ENCODE data around the gene C2orf66.
A peak's percentile ranks its signal among the peaks of the same experiment; 100 is the strongest.

C2orf66 gene

GRCh38 chr2:196827356-196827755, 18.2 kb upstream of the C2orf66 start:
- ATAC-seq (ENCODE audit: insufficient read depth, low read depth) (0 out of 3 replicates have a peak, but pooled peaks have one; percentile 44), DNase-seq (no peak)
- H3K9ac ChIP-seq (ENCODE audit: low read depth, low read length) = no peak overlapping the region
- no peaks in the 10 kb centered on the region for H3K4me1 ChIP-seq (ENCODE audit: insufficient read depth, low read length)
- no peak overlapping the region for H2AFZ ChIP-seq (ENCODE audit: low read depth, low read length)
- H3K4me3 ChIP-seq (ENCODE audit: low read depth in 1 of 2, low read length in 2 of 2) = no peak overlapping the region
- H3K36me3 ChIP-seq (ENCODE audit: insufficient read depth, low read length) = no peaks in the 10 kb centered on the region
- H3K27ac ChIP-seq (ENCODE audit: low read length) = no peak overlapping the region
- H3K27me3 ChIP-seq (ENCODE audit: insufficient read depth, low read length, poor library complexity) = no peaks in the 10 kb centered on the region
- no peak overlapping the region for H3K4me2 ChIP-seq (ENCODE audit: insufficient read depth, low read length)
- no peaks in the 10 kb centered on the region for H4K20me1 ChIP-seq (ENCODE audit: insufficient read depth, low read length)
- no peak for TF ChIP-seq CTCF (IDR thresholded peaks at IDR 0.05; ENCODE audit: borderline replicate concordance, extremely low read depth, low read length, poor library complexity, severe bottlenecking)
- TF ChIP-seq EZH2 (IDR thresholded peaks at IDR 0.05; ENCODE audit: borderline replicate concordance, low read depth, low read length, severe bottlenecking) = no peak
- H3K9me3 ChIP-seq (ENCODE audit: insufficient read depth, low read length, severe bottlenecking) = no peaks in the 10 kb centered on the region
- no peaks in the 10 kb centered on the region for H3K79me2 ChIP-seq (ENCODE audit: insufficient read depth, low read length)

GRCh38 chr2:196823750-196824522, 14.8 kb upstream of the C2orf66 start:
- DNase-seq = no peak

GRCh38 chr2:196821195-196821594, 12.0 kb upstream of the C2orf66 start:
- Histone ChIP-seq H3K27ac (ENCODE audit: low read length) (no peak overlapping the region), H3K9me3 (ENCODE audit: insufficient read depth, low read length, severe bottlenecking) (peaks cover 12% of the 10 kb centered on the region), H3K4me3 (ENCODE audit: low read depth in 1 of 2, low read length in 2 of 2) (no peak overlapping the region), H3K79me2 (ENCODE audit: insufficient read depth, low read length) (no peaks in the 10 kb centered on the region), H3K27me3 (ENCODE audit: insufficient read depth, low read length, poor library complexity) (no peaks in the 10 kb centered on the region), H4K20me1 (ENCODE audit: insufficient read depth, low read length) (no peaks in the 10 kb centered on the region), H3K4me1 (ENCODE audit: insufficient read depth, low read length) (no peaks in the 10 kb centered on the region), H3K9ac (ENCODE audit: low read depth, low read length) (no peak overlapping the region), H3K4me2 (ENCODE audit: insufficient read depth, low read length) (no peak overlapping the region), H3K36me3 (ENCODE audit: insufficient read depth, low read length) (no peaks in the 10 kb centered on the region), H2AFZ (ENCODE audit: low read depth, low read length) (no peak overlapping the region)
- ATAC-seq (ENCODE audit: insufficient read depth, low read depth) (no peak), DNase-seq (no peak)
- TF ChIP-seq CTCF (IDR thresholded peaks at IDR 0.05; ENCODE audit: borderline replicate concordance, extremely low read depth, low read length, poor library complexity, severe bottlenecking) = no peak
- TF ChIP-seq EZH2 (IDR thresholded peaks at IDR 0.05; ENCODE audit: borderline replicate concordance, low read depth, low read length, severe bottlenecking) = no peak

More at GRCh38 chr2:196823750-196824522, 14.8 kb upstream of the C2orf66 start:
- Histone ChIP-seq H3K4me3 (ENCODE audit: low read depth in 1 of 2, low read length in 2 of 2) (no peak overlapping the region), H3K4me1 (ENCODE audit: insufficient read depth, low read length) (no peaks in the 10 kb centered on the region), H2AFZ (ENCODE audit: low read depth, low read length) (no peak overlapping the region), H3K27me3 (ENCODE audit: insufficient read depth, low read length, poor library complexity) (no peaks in the 10 kb centered on the region), H4K20me1 (ENCODE audit: insufficient read depth, low read length) (no peaks in the 10 kb centered on the region), H3K36me3 (ENCODE audit: insufficient read depth, low read length) (no peaks in the 10 kb centered on the region), H3K4me2 (ENCODE audit: insufficient read depth, low read length) (no peak overlapping the region), H3K9ac (ENCODE audit: low read depth, low read length) (no peak overlapping the region), H3K79me2 (ENCODE audit: insufficient read depth, low read length) (no peaks in the 10 kb centered on the region), H3K27ac (ENCODE audit: low read length) (no peak overlapping the region), H3K9me3 (ENCODE audit: insufficient read depth, low read length, severe bottlenecking) (no peaks in the 10 kb centered on the region)
- ATAC-seq (ENCODE audit: insufficient read depth, low read depth) = no peak
- TF ChIP-seq CTCF (IDR thresholded peaks at IDR 0.05; ENCODE audit: borderline replicate concordance, extremely low read depth, low read length, poor library complexity, severe bottlenecking) = no peak
- TF ChIP-seq EZH2 (IDR thresholded peaks at IDR 0.05; ENCODE audit: borderline replicate concordance, low read depth, low read length, severe bottlenecking) = no peak

Measured in DND-41 (cell line).